GM23248 (cell line): Measurements from ENCODE around the gene ASRGL1. TPM values are rescaled to one million over a fixed set of nuclear protein-coding genes. Genes with fewer than 3 reads are reported as not detected.
A peak's percentile ranks its signal among the peaks of the same experiment; 100 is the strongest.

Source experiments
- DNase-seq: peaks from one replicate; pipeline ENCODE4 v3.0.0-alpha.2; 2015
- H2AFZ ChIP-seq: fragments of 200-600 bp; sonication (generic); 2 replicates; pipeline ENCODE4 v1.6.1; 2016; ENCODE audit warnings: antibody characterized with exemption
- H3F3A ChIP-seq: fragments of 200-600 bp; sonication (generic); 2 replicates; pipeline ENCODE4 v1.6.1; 2016; ENCODE audit warnings: mild to moderate bottlenecking, antibody characterized with exemption, mixed run types; ENCODE audit not compliant: insufficient read depth
- H3K27ac ChIP-seq: fragments of 200-600 bp; sonication (generic); 2 replicates; pipeline ENCODE4 v1.5.1; 2016; ENCODE audit warnings: mild to moderate bottlenecking
- H3K27me3 ChIP-seq: fragments of 200-600 bp; sonication (generic); replicated peaks from 2 replicates; pipeline ENCODE4 v1.6.1; 2016; ENCODE audit warnings: mild to moderate bottlenecking; ENCODE audit not compliant: insufficient read depth
- H3K36me3 ChIP-seq: fragments of 200-600 bp; sonication (generic); 2 replicates; pipeline ENCODE4 v1.6.1; 2016; ENCODE audit warnings: low read depth, mild to moderate bottlenecking
- H3K4me1 ChIP-seq: fragments of 200-600 bp; sonication (generic); 2 replicates; pipeline ENCODE4 v1.6.1; 2016; ENCODE audit warnings: mild to moderate bottlenecking; ENCODE audit not compliant: insufficient read depth
- H3K4me2 ChIP-seq: fragments of 200-600 bp; sonication (generic); one replicate; pipeline ENCODE4 v1.6.1; 2016; ENCODE audit warnings: mild to moderate bottlenecking; ENCODE audit not compliant: unreplicated experiment
- H3K4me3 ChIP-seq: fragments of 200-600 bp; sonication (generic); 2 replicates; pipeline ENCODE4 v1.5.1; 2016; ENCODE audit warnings: mild to moderate bottlenecking
- H3K79me2 ChIP-seq: fragments of 200-600 bp; sonication (generic); 2 replicates; pipeline ENCODE4 v1.6.1; 2016; ENCODE audit warnings: mild to moderate bottlenecking; ENCODE audit not compliant: insufficient read depth
- H3K9ac ChIP-seq: fragments of 200-600 bp; sonication (generic); 2 replicates; pipeline ENCODE4 v1.6.1; 2016; ENCODE audit warnings: mild to moderate bottlenecking
- H3K9me2 ChIP-seq: fragments of 200-600 bp; sonication (generic); 2 replicates; pipeline ENCODE4 v1.6.1; 2016; ENCODE audit warnings: mixed run types, mild to moderate bottlenecking, moderate library complexity; ENCODE audit not compliant: insufficient read depth
- H3K9me3 ChIP-seq: fragments of 200-600 bp; sonication (generic); one replicate; pipeline ENCODE4 v1.6.1; 2017; ENCODE audit warnings: low read depth
- H4K20me1 ChIP-seq: fragments of 200-600 bp; sonication (generic); 2 replicates; pipeline ENCODE4 v1.6.0; 2016; ENCODE audit not compliant: insufficient read depth
- EZH2 ChIP-seq: fragments of 200-600 bp; sonication (generic); IDR thresholded peaks from 2 replicates; pipeline ENCODE4 v1.6.1; 2018; ENCODE audit warnings: antibody characterized with exemption, mild to moderate bottlenecking; ENCODE audit not compliant: insufficient read depth, poor library complexity, severe bottlenecking
- EZH2phosphoT487 ChIP-seq: fragments of 200-600 bp; sonication (generic); IDR thresholded peaks from 2 replicates; pipeline ENCODE4 v1.6.1; 2018; ENCODE audit warnings: antibody characterized with exemption, moderate library complexity, mild to moderate bottlenecking, low read depth; ENCODE audit not compliant: insufficient read depth
- WGBS, 2 experiments: methylation state at CpG; one replicate each; pipeline ENCODE4 v1.1.6; 2015 to 2017; ENCODE audit warnings: low lambda C conversion rate in 2 of 2, low coverage in 1 of 2; ENCODE audit errors: missing lambda C conversion rate in 2 of 2; 5-methylcytosine and 5-hydroxymethylcytosine counted together
- in situ Hi-C: fragments of 300-500 bp; cut with MboI; formaldehyde crosslinking; loops from 2 replicates; pipeline ENCODE4 v1.15.0; 2020
- polyA plus RNA-seq: library from polyadenylated mRNA; unstranded; fragments of >200 nt; fragmentation: Nextera tagmentation; extraction: Ambion mirVana; gene quantifications from 2 replicates; pipeline ENCODE4 v1.2.1, GENCODE V29; 2016
- total RNA-seq: library from RNA; depleted of rRNA; stranded (reverse); fragments of >200 nt; shearing (Covaris generic); gene quantifications from 2 replicates; pipeline ENCODE4 v1.2.3, GENCODE V29; 2014

The ASRGL1 gene
- total and polyA plus RNA-seq, 2 experiments from 2014 or later: 0.43 to 0.59 TPM

DNA sequence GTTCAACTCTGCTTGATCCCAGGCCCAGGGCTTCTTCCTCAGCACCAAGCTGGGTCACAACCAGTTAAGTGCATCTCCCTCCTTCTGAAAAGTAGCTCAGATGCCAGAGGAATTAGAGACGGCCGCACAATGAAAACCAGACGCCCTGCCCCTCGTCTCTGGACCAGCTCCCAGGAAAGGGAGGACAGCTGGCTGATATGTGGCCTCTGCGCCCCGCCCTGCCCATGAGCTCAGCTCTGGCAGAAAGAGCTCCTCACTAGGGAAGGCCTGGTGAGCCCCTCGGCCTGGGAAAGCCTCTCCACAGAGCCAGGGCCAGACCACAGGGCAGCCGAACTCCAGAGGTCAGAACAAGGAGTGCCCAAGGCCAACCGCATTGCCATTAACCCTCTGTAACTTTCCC lies 63.5 kb downstream of the ASRGL1 start:
- Histone ChIP-seq H3K9me2 (no peaks in the 10 kb centered on the region), H4K20me1 (no peaks in the 10 kb centered on the region), H2AFZ (peak overlapping the region; percentile 19; the same call in 1 of the 2 replicates), H3K36me3 (no peaks in the 10 kb centered on the region), H3K4me3 (no peak overlapping the region), H3K9ac (peak overlapping the region; percentile 51), H3F3A (peaks cover 16% of the 10 kb centered on the region), H3K4me2 (peak overlapping the region; percentile 56), H3K27ac (peak overlapping the region; percentile 55), H3K9me3 (no peaks in the 10 kb centered on the region), H3K79me2 (no peaks in the 10 kb centered on the region), H3K4me1 (peaks cover 49% of the 10 kb centered on the region), H3K27me3 (no peaks in the 10 kb centered on the region)
- in situ Hi-C loops: no loop called here
- TF ChIP-seq EZH2phosphoT487 (no peak), EZH2 (no peak)
- WGBS, 2 experiments: 2 to 3% methylated on average over 7 to 9 of the region's 9 CpGs
- peak; percentile 95 for DNase-seq

DNA sequence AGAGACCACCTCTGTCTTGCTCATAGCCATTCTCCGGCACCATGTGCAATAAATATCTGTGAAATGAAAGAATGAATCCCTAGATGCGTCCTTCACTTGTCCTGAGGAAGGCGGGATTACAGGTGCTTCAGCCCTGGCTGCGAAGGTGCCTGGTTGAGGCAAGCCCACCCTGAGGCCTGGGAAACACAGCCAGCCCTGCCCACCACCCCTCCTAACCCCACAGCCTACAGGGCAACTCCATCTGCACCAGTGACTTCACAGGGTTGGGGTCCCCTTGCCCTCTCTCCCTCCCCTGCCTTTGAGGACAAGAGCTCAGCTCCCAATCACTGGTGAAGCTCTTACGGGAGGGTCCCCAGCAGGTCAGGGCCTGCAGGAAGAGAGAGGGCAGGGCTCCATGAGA lies 64.1 kb downstream of the ASRGL1 start:
- Histone ChIP-seq H3K9ac (peak overlapping the region; percentile 51), H3K4me2 (peak overlapping the region; percentile 56), H3K27ac (peak overlapping the region; percentile 55), H3K4me3 (no peak overlapping the region), H3K27me3 (no peaks in the 10 kb centered on the region), H3K4me1 (peaks cover 49% of the 10 kb centered on the region), H4K20me1 (no peaks in the 10 kb centered on the region), H3K79me2 (no peaks in the 10 kb centered on the region), H3K9me3 (no peaks in the 10 kb centered on the region), H3K36me3 (no peaks in the 10 kb centered on the region), H3K9me2 (no peaks in the 10 kb centered on the region), H2AFZ (peak overlapping the region; percentile 69; the same call in 1 of the 2 replicates), H3F3A (peaks cover 16% of the 10 kb centered on the region)
- 74 to 78% methylated on average over 5 of the region's 5 CpGs for WGBS, 2 experiments
- DNase-seq: no peak
- in situ Hi-C loops: no loop called here
- TF ChIP-seq EZH2: no peak
- no peak for TF ChIP-seq EZH2phosphoT487

- Histone ChIP-seq H3K9ac (peak overlapping the region; percentile 51), H3K9me3 (no peaks in the 10 kb centered on the region), H4K20me1 (no peaks in the 10 kb centered on the region), H3K36me3 (no peaks in the 10 kb centered on the region), H3K79me2 (no peaks in the 10 kb centered on the region), H2AFZ (peak overlapping the region; percentile 69), H3K4me2 (peak overlapping the region; percentile 56), H3F3A (peaks cover 16% of the 10 kb centered on the region), H3K9me2 (no peaks in the 10 kb centered on the region), H3K4me3 (peak overlapping the region; percentile 20; the same call in 1 of the 2 replicates), H3K27ac (peak overlapping the region; percentile 33; the same call in 1 of the 2 replicates), H3K4me1 (peaks cover 49% of the 10 kb centered on the region), H3K27me3 (no peaks in the 10 kb centered on the region)
- WGBS, 2 experiments: 26 to 28% methylated on average over 6 to 7 of the region's 7 CpGs
- no peak for TF ChIP-seq EZH2phosphoT487
- no peak for TF ChIP-seq EZH2
- in situ Hi-C loops: no loop called here
- peak; percentile 51 for DNase-seq
These were observed 64.6 kb downstream of the ASRGL1 start for GRCh38 chr11:62401811-62402210.

DNA sequence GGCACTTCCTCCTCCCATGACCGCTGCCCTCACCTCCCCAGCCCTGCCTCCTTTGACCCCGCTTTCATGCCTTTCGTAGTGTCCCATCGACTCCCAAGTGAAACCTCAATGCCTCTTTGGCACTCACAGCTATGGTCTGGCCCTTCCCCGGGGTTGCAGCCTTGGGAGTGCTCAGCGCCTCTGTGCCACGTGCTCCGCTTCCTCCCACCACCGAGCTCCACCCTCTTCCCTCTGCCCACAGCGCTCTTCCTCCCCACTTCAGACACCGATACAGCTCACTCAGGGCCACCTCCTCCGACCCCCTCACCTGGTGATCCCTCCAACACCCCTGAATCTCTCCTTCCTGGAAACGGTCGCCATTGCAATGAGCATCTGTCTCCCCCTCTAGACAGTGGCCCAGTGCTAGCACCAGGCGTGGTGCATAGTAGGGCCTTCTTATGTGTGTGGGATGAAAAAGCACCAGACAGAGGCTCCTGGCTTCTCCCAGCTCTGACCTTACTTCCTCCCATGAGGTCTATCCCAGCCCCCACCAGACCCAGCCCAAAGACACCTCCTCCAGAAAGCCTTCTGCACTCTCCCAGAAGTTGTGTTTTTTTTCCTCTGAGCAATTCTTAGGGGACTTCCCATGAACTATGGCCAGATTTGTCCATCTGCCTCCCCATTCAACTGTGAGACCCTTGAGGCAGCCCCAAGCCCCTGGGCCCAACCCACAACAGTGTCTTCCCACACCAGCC lies 65.1 kb downstream of the ASRGL1 start:
- H3K79me2 ChIP-seq: no peaks in the 10 kb centered on the region
- H3K36me3 ChIP-seq: no peaks in the 10 kb centered on the region
- peak overlapping the region; percentile 20; the same call in 1 of the 2 replicates for H3K4me3 ChIP-seq
- peak overlapping the region; percentile 51 for H3K9ac ChIP-seq
- peaks cover 16% of the 10 kb centered on the region for H3F3A ChIP-seq
- H3K4me2 ChIP-seq: peak overlapping the region; percentile 56
- H4K20me1 ChIP-seq: no peaks in the 10 kb centered on the region
- TF ChIP-seq EZH2phosphoT487 (no peak), EZH2 (no peak)
- no peaks in the 10 kb centered on the region for H3K9me3 ChIP-seq
- peak; percentile 57 for DNase-seq
- H2AFZ ChIP-seq: peak overlapping the region; percentile 69
- 25 to 28% methylated on average over 13 to 15 of the region's 15 CpGs for WGBS, 2 experiments
- peaks cover 49% of the 10 kb centered on the region for H3K4me1 ChIP-seq
- H3K9me2 ChIP-seq: no peaks in the 10 kb centered on the region
- in situ Hi-C loops: no loop called here
- peak overlapping the region; percentile 33; the same call in 1 of the 2 replicates for H3K27ac ChIP-seq
- H3K27me3 ChIP-seq: no peaks in the 10 kb centered on the region
